OCI-LY3 (cell line): ENCODE measurements around the gene MAD1L1.

Experiments
- EZH2phosphoT487 ChIP-seq: fragments of 200-600 bp; shearing (Covaris generic); IDR thresholded peaks from 2 replicates; pipeline ENCODE4 v1.6.1; 2018; ENCODE audit warnings: antibody characterized with exemption, mixed run types, low read depth
- TF ChIP-seq, protein P1 (sequence below): fragments of 200-600, 300-600 bp; sonication (generic); IDR thresholded peaks from 2 replicates; pipeline ENCODE4 v1.5.1; 2014; ENCODE audit warnings: antibody characterized with exemption, low read length, low read depth

GRCh38 chr7:1898628-1899185, 334.0 kb downstream of the MAD1L1 start:
- TF ChIP-seq, protein P1, sequence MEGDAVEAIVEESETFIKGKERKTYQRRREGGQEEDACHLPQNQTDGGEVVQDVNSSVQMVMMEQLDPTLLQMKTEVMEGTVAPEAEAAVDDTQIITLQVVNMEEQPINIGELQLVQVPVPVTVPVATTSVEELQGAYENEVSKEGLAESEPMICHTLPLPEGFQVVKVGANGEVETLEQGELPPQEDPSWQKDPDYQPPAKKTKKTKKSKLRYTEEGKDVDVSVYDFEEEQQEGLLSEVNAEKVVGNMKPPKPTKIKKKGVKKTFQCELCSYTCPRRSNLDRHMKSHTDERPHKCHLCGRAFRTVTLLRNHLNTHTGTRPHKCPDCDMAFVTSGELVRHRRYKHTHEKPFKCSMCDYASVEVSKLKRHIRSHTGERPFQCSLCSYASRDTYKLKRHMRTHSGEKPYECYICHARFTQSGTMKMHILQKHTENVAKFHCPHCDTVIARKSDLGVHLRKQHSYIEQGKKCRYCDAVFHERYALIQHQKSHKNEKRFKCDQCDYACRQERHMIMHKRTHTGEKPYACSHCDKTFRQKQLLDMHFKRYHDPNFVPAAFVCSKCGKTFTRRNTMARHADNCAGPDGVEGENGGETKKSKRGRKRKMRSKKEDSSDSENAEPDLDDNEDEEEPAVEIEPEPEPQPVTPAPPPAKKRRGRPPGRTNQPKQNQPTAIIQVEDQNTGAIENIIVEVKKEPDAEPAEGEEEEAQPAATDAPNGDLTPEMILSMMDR, result no peak
- no peak for TF ChIP-seq EZH2phosphoT487
